Type B pancreatic cell (in vitro differentiated cells): ENCODE results near the gene EME1. TPM values are rescaled to one million over a fixed set of nuclear protein-coding genes. Genes with fewer than 3 reads are reported as not detected.
A peak's percentile ranks its signal among the peaks of the same experiment; 100 is the strongest.

ENCODE experiments used
- DNase-seq: peaks from one replicate; pipeline ENCODE4 v3.0.0; 2021; ENCODE audit warnings: mixed read lengths; ENCODE audit not compliant: unreplicated experiment; ENCODE audit errors: extremely low spot score
- H3K27ac Mint-ChIP-seq: 2 replicates; pipeline ENCODE4 v1.8.0; 2021; ENCODE audit warnings: mild to moderate bottlenecking, mixed read lengths
- H3K27me3 Mint-ChIP-seq: 2 replicates; pipeline ENCODE4 v1.8.0; 2021; ENCODE audit warnings: mixed read lengths
- H3K36me3 Mint-ChIP-seq: 2 replicates; pipeline ENCODE4 v1.8.0; 2021; ENCODE audit warnings: mixed read lengths
- H3K4me1 Mint-ChIP-seq: one replicate; pipeline ENCODE4 v1.8.0; 2021; ENCODE audit warnings: mixed read lengths; ENCODE audit not compliant: unreplicated experiment
- H3K4me3 Mint-ChIP-seq: 2 replicates; pipeline ENCODE4 v1.8.0; 2021; ENCODE audit warnings: mild to moderate bottlenecking, mixed read lengths
- H3K9me3 Mint-ChIP-seq: 2 replicates; pipeline ENCODE4 v1.8.0; 2021; ENCODE audit warnings: mixed read lengths
- CTCF ChIP-seq: fragments of 200-600 bp; sonication (generic); conservative IDR thresholded peaks from 2 replicates; pipeline ENCODE4 v1.5.0; 2021; ENCODE audit warnings: antibody characterized with exemption, mild to moderate bottlenecking
- long read RNA-seq: library from polyadenylated mRNA; unstranded; transcript quantifications from one replicate; pipeline ENCODE4 v2.0.0, GENCODE V29; 2020
- total RNA-seq: library from RNA; stranded (reverse); gene quantifications from 2 replicates; pipeline ENCODE4 v1.2.1, GENCODE V29; 2021; ENCODE audit warnings: low replicate concordance

The EME1 gene
- total RNA-seq, result 6.2 and 18.7 TPM in 2 replicates
- long read RNA-seq, transcript EME1-201 (9 exons, 2,339 nt), result major isoform, 8 of 12 reads
- long read RNA-seq, partial matches to known transcripts, result 1 of 12 reads
- long read RNA-seq, other reads (novel, unspliced or antisense), result 3 of 12 reads

GRCh38 chr17:50372758-50373556 is at the start of gene EME1, which contains the start of gene MRPL27:
Gene EME1, plus strand, starts transcription at chr17:50373229. Its CDS starts 1,980 bp downstream, at chr17:50375209.
Gene MRPL27, minus strand, starts transcription at chr17:50373184. Its CDS starts 14 bp downstream, at chr17:50373170.
- H3K4me1 Mint-ChIP-seq, result peaks cover 29% of the 10 kb centered on the region
- peak within 1 kb of the TSS; percentile 99 for H3K27ac Mint-ChIP-seq
- H3K36me3 Mint-ChIP-seq, result peaks cover 11% of the 10 kb centered on the region
- H3K4me3 Mint-ChIP-seq, result peak within 1 kb of the TSS; percentile 100
- TF ChIP-seq CTCF, result no peak
- no peaks in the 10 kb centered on the region for H3K9me3 Mint-ChIP-seq
- H3K27me3 Mint-ChIP-seq, result no peaks in the 10 kb centered on the region
- peak; percentile 85 for DNase-seq

- H3K27me3 Mint-ChIP-seq, result peaks cover 3% of the 10 kb centered on the region
- no peaks in the 10 kb centered on the region for H3K9me3 Mint-ChIP-seq
- no peak overlapping the region for H3K4me3 Mint-ChIP-seq
- H3K36me3 Mint-ChIP-seq, result no peaks in the 10 kb centered on the region
- peaks cover 17% of the 10 kb centered on the region for H3K4me1 Mint-ChIP-seq
- no peak overlapping the region for H3K27ac Mint-ChIP-seq
- TF ChIP-seq CTCF, result no peak
- no peak for DNase-seq
Observed at GRCh38 chr17:50325906-50326305, 47.1 kb upstream of the EME1 start.

- no peak overlapping the region for H3K4me3 Mint-ChIP-seq
- no peak overlapping the region for H3K27ac Mint-ChIP-seq
- H3K36me3 Mint-ChIP-seq, result no peaks in the 10 kb centered on the region
- peaks cover 3% of the 10 kb centered on the region for H3K27me3 Mint-ChIP-seq
- TF ChIP-seq CTCF, result no peak
- no peaks in the 10 kb centered on the region for H3K9me3 Mint-ChIP-seq
- H3K4me1 Mint-ChIP-seq, result peaks cover 17% of the 10 kb centered on the region
- no peak for DNase-seq
Observed at GRCh38 chr17:50326831-50327364, 46.1 kb upstream of the EME1 start.

- Mint-ChIP-seq H3K4me1 (peaks cover 17% of the 10 kb centered on the region), H3K27me3 (peaks cover 3% of the 10 kb centered on the region), H3K4me3 (no peak overlapping the region), H3K27ac (no peak overlapping the region), H3K9me3 (no peaks in the 10 kb centered on the region), H3K36me3 (no peaks in the 10 kb centered on the region)
- DNase-seq, result no peak
- no peak for TF ChIP-seq CTCF
Observed at GRCh38 chr17:50328363-50329325, 44.4 kb upstream of the EME1 start.

GRCh38 chr17:50329716-50330115 is 43.3 kb upstream of the EME1 start:
- Mint-ChIP-seq H3K27ac (no peak overlapping the region), H3K4me1 (peaks cover 17% of the 10 kb centered on the region), H3K4me3 (no peak overlapping the region), H3K36me3 (no peaks in the 10 kb centered on the region), H3K9me3 (no peaks in the 10 kb centered on the region), H3K27me3 (peaks cover 3% of the 10 kb centered on the region)
- no peak for TF ChIP-seq CTCF
- DNase-seq, result no peak
